ENCODE data around the gene CLIP1. TPM values are rescaled to one million over a fixed set of nuclear protein-coding genes. Genes with fewer than 3 reads are reported as not detected.

CLIP1 gene
- total and polyA plus RNA-seq, 7 donors, result 16.8 to 257 (median 159) TPM

- Histone ChIP-seq H3K4me3 (no peak overlapping the region), H3K27me3 (no peaks in the 10 kb centered on the region), H3K9me3 (no peaks in the 10 kb centered on the region), H3K27ac (peak overlapping the region in 2 of 4 donors; percentile 6 to 53), H3K36me3 (peaks cover 36 to 70% (median 49%) of the 10 kb centered on the region in 4 donors), H3K4me1 (peaks cover 0 to 11% (median 4%) of the 10 kb centered on the region in 4 donors)
- intact Hi-C loops (cut with DNase I), result no loop called here
- no peak for DNase-seq
- TF ChIP-seq POLR2AphosphoS5 (IDR thresholded peaks at IDR 0.05) (peak in 1 of 4 donors; percentile 10), CTCF (IDR thresholded peaks at IDR 0.05) (peak in 3 of 4 experiments; percentile 70 to 77 (median 76)), EP300 (IDR thresholded peaks at IDR 0.05) (no peak), POLR2A (IDR thresholded peaks at IDR 0.05) (no peak)
- WGBS, 2 donors, result 35 to 40% methylated on average over 3 of the region's 3 CpGs
These were observed 66.3 kb downstream of the CLIP1 start for GRCh38 chr12:122356192-122356635.

- WGBS, 2 donors, result 87 to 90% methylated on average over 11 of the region's 11 CpGs
- DNase-seq, result no peak
- peaks cover 33 to 69% (median 44%) of the 10 kb centered on the region in 4 donors for H3K36me3 ChIP-seq
These were observed 66.8 kb downstream of the CLIP1 start for GRCh38 chr12:122355706-122356105.

GRCh38 chr12:122354958-122355641 is 67.4 kb downstream of the CLIP1 start:
- DNase-seq, result no peak
- WGBS, 2 donors, result 96 to 97% methylated on average over 24 of the region's 24 CpGs
- Histone ChIP-seq H3K9me3 (no peaks in the 10 kb centered on the region), H3K27ac (peak overlapping the region in 2 of 4 donors; percentile 6 to 53), H3K36me3 (peaks cover 26 to 67% (median 40%) of the 10 kb centered on the region in 4 donors), H3K4me1 (peaks cover 0 to 22% (median 14%) of the 10 kb centered on the region in 4 donors), H3K4me3 (no peak overlapping the region), H3K27me3 (no peaks in the 10 kb centered on the region)
- intact Hi-C loops (cut with DNase I), result loop anchor here (5.0 kb wide), 1 partner anchor 117 kb away; no protein-coding TSS in a partner anchor
- no peak for TF ChIP-seq CTCF (IDR thresholded peaks at IDR 0.05)
- no peak for TF ChIP-seq POLR2A (IDR thresholded peaks at IDR 0.05)
- no peak for TF ChIP-seq POLR2AphosphoS5 (IDR thresholded peaks at IDR 0.05)
- no peak for TF ChIP-seq EP300 (IDR thresholded peaks at IDR 0.05)

More at GRCh38 chr12:122355706-122356105, 66.8 kb downstream of the CLIP1 start:
- H3K27me3 ChIP-seq, result no peaks in the 10 kb centered on the region
- intact Hi-C loops (cut with DNase I), result no loop called here
- H3K4me1 ChIP-seq, result peaks cover 0 to 16% (median 8%) of the 10 kb centered on the region in 4 donors
- H3K27ac ChIP-seq, result peak overlapping the region in 2 of 4 donors; percentile 6 to 53
- H3K4me3 ChIP-seq, result no peak overlapping the region
- no peaks in the 10 kb centered on the region for H3K9me3 ChIP-seq
- TF ChIP-seq EP300 (IDR thresholded peaks at IDR 0.05), result no peak
- TF ChIP-seq POLR2AphosphoS5 (IDR thresholded peaks at IDR 0.05), result no peak
- TF ChIP-seq CTCF (IDR thresholded peaks at IDR 0.05), result no peak
- TF ChIP-seq POLR2A (IDR thresholded peaks at IDR 0.05), result no peak

- TF ChIP-seq POLR2A (IDR thresholded peaks at IDR 0.05), result no peak
- TF ChIP-seq CTCF (IDR thresholded peaks at IDR 0.05), result no peak
- TF ChIP-seq POLR2AphosphoS5 (IDR thresholded peaks at IDR 0.05), result no peak
- no peak for TF ChIP-seq EP300 (IDR thresholded peaks at IDR 0.05)
- Histone ChIP-seq H3K27me3 (no peaks in the 10 kb centered on the region), H3K36me3 (peaks cover 21 to 82% (median 35%) of the 10 kb centered on the region in 4 donors), H3K4me1 (peaks cover 0 to 29% (median 19%) of the 10 kb centered on the region in 4 donors), H3K4me3 (no peak overlapping the region), H3K9me3 (no peaks in the 10 kb centered on the region), H3K27ac (no peak overlapping the region)
- 79 to 94% methylated on average over 8 of the region's 8 CpGs for WGBS, 2 donors
- intact Hi-C loops (cut with DNase I), result loop anchor here (5.0 kb wide), 1 partner anchor 120 kb away; no protein-coding TSS in a partner anchor
- DNase-seq, result no peak
These were observed 70.1 kb downstream of the CLIP1 start for GRCh38 chr12:122352394-122352793.

Measured in sigmoid colon (tissue), 7 donors.